SK-MEL-5 (cell line): ENCODE data around the gene TBR1. TPM values are rescaled to one million over a fixed set of nuclear protein-coding genes. Genes with fewer than 3 reads are reported as not detected.

Source experiments
- DNase-seq: peaks from one replicate; pipeline ENCODE4 v3.0.0-alpha.2; 2016; ENCODE audit warnings: low read depth, low spot score
- in situ Hi-C: cut with HindIII; loops from 2 replicates; pipeline ENCODE4 v1.10.0; 2016; ENCODE audit warnings: low sequenced_read_pairs, high pct_unique_total_duplicates, low pct_unique_long_range_greater_than_20kb
- total RNA-seq: library from RNA; depleted of rRNA; stranded (reverse); fragments of >200 nt; shearing (Covaris generic); gene quantifications from 2 replicates; pipeline ENCODE4 v1.2.3, GENCODE V29; 2014

Gene TBR1
- total RNA-seq, 1 experiment from 2014 or later, result not detected

DNA sequence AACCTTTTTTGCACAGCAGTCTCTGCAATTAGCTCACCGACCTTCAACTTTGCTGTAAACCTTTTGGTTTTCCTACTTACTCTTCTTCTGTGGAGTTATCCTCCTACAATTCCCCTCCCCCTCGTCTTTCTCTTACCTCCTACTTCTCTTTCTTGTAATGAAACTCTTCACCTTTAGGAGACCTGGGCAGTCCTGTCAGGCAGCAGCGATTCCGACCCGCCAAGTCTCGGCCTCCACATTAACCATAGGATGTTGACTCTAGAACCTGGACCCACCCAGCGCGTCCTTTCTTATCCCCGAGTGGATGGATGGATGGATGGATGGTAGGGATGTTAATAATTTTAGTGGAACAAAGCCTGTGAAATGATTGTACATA is 8.3 kb downstream of the TBR1 start:
- DNase-seq, result no peak
- in situ Hi-C loops, result no loop called here

DNA sequence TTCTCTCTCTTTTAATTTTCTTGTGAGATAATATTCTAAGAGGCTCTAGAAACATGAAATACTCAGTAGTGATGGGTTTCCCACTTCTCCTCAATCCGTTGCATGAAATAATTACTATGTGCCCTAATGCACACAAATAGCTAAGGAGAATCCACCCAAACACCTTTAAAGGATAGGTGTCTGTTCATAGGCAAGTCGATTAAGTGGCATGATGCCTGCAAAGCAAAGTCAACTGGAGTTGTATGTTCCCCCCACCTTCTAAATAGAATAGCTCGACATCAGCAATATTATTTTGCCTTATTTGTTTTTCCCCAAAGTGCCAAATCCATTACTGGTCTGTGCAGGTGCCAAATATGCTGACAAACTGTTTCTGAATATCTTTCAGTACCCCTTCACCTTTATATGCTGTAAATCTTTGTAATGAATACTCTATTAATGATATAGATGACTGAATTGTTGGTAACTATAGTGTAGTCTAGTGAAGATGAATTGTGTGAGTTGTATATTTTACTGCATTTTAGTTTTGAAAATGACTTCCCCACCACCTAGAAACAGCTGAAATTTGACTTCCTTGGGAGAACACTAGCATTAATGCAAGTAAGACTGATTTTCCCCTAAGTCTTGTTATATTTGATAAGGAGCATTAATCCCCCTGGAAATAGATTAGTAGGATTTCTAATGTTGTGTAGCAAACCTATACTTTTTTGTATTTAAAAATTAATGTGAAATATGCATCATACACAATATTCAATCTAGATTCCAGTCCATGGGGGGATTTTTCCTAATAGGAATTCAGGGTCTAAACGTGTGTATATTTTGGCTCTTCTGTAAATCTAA is 9.0 kb downstream of the TBR1 start:
- in situ Hi-C loops, result no loop called here
- DNase-seq, result no peak

GRCh38 chr2:161425728-161426454 is 9.8 kb downstream of the TBR1 start:
- DNase-seq, result no peak
- in situ Hi-C loops, result no loop called here

GRCh38 chr2:161426455-161426921 is 10.4 kb downstream of the TBR1 start:
- DNase-seq, result no peak
- in situ Hi-C loops, result no loop called here

DNA sequence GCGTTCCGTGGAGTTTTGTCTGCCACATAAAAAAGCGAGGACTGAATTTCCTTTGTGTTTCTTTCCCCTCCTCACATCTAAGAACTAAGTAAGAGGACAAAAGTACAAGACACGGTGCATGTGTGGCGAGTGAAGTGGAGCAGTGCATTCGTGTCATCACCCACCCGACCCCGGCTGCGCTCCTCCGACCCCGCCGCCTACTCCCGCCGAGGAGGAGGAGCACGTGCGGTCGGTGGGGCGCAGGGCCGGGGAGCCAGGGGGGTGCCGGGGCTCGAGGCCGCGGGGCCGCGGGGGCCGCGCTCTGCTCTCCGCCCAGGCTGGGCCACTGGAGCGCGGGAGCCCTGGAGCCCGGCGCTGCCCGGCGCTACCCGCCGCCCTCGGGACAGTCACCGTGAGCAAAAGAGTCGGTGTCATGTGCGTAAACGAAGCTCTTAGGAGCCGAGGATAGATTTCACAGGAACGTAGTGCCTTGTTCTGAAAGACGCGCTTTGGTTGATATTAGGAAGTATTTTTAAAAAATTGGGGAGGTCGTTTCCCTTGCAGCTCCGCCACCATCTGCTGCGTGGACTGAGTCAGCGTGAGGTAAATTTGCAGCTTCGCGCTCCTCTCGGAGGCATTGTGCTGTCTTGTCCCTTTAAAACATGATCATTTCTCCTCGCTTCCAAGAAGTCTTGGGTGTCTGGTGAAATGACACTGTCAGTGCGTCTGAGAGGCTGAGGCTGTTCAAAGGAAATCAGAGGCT is 11.0 kb downstream of the TBR1 start:
- in situ Hi-C loops, result no loop called here
- DNase-seq, result no peak

DNA sequence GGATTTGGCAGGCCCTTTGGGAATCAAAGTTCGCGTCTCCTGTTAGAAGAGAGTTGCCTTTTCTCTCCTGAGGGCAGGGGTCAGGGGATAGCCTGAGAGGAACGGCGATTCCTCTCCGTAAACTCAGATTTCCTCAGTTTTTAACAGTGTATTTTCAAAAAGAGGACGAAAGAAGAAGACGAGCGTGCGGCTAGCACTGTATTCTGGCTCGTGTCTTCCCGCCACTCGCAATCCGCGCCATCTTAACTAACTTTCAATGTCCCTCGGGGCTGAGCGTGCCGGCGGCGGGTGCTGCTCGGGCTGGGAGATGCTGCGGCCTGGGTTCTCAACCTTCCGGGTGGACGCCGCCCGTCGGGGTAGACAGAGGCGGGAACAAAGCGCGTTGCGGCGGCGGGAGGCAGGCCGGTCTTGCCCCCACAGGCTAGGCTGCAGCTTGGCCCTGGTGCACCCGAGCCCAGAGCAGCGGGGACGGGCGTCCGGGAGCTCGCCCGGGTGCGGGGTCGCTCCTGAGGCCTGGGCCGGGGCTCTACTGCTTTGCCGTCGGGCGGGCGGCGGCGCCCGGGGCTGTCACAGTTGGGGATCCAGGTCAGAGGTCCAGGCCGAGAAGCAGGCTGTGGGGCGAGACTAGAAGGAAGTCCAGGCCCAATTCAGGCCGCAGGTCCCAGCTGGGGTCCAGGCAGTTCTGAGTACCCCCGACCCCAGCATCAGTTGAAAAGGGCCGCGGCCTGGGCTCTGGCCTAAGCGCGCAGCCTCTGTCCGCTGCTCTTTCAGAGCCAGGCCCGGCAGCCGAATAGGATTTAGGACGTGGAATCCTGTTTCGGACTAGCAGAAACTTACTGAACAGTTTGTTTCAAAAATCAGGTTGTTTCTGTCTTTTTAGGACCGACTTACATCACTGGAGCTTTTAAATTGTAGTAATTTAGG is 11.8 kb downstream of the TBR1 start:
- DNase-seq, result no peak
- in situ Hi-C loops, result no loop called here

DNA sequence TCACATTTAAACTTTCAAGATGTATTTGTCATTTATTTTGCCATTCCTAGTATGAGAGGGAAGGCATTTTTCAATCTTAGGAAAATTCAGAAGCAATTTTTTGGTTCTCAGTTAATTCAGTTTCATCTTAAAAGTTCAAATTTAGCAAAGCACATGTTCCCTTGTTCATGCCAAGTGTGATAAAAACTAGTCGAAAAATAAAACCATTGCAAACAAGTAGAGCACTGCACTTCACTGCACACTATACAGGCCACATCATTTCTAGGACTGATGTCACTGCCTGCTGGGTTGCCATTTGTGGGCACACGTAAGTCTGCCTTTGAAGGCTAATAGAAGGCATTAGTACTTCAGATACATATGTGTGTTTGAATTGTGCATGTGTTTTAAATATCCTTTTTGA is 14.3 kb downstream of the TBR1 start:
- no peak for DNase-seq
- in situ Hi-C loops, result no loop called here

DNA sequence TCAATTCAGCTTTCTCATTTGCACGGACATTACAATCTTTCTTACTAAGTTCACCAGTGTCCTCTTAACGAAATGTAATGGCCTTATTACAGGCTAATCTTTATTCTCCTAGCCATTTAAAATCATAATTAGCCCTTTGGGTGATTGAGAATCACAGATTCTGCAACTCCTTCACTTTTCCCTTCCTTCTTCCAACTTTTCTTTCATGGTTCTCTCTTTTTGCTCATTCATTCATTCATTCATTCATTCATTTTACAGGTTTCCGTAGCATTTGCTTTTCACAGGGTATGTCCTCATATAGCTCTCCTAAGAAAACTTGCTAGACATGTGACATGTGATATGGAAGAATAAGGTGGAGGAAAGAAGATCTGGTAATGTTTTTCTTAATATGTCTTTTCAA is 16.0 kb downstream of the TBR1 start:
- in situ Hi-C loops, result no loop called here

DNA sequence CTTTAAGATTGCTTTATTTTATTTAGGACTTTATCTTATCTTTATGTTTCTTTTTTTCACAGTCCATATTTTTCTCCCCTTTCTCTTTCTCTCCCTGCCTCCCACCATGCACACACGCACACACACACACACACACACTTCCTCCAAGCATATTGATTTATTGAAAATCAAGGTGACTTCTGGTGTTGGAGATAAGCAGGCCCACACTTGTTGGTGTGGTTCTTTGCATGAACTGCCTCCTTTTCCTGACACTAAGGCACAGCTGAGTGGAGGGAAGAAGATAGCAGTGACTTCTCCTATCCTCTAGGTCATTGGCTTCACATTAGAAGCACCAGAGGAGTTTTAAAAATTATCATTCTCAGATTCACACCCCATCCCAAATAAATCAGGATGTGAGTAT is 18.0 kb downstream of the TBR1 start:
- in situ Hi-C loops, result no loop called here
- no peak for DNase-seq

More for the DNA sequence above, 16.0 kb downstream of the TBR1 start:
- DNase-seq, result no peak

GRCh38 chr2:161436411-161436810 is 20.3 kb downstream of the TBR1 start:
- DNase-seq, result no peak
- in situ Hi-C loops, result no loop called here

GRCh38 chr2:161438598-161438997 is 22.5 kb downstream of the TBR1 start:
- DNase-seq, result no peak
- in situ Hi-C loops, result no loop called here

GRCh38 chr2:161445097-161445496 is 29.0 kb downstream of the TBR1 start:
- in situ Hi-C loops, result no loop called here
- no peak for DNase-seq

- in situ Hi-C loops, result no loop called here
- no peak for DNase-seq
Observed at GRCh38 chr2:161448431-161448830, 32.3 kb downstream of the TBR1 start.

GRCh38 chr2:161471631-161472030 is 55.5 kb downstream of the TBR1 start:
- in situ Hi-C loops, result no loop called here
- peak; percentile 21 for DNase-seq

DNA sequence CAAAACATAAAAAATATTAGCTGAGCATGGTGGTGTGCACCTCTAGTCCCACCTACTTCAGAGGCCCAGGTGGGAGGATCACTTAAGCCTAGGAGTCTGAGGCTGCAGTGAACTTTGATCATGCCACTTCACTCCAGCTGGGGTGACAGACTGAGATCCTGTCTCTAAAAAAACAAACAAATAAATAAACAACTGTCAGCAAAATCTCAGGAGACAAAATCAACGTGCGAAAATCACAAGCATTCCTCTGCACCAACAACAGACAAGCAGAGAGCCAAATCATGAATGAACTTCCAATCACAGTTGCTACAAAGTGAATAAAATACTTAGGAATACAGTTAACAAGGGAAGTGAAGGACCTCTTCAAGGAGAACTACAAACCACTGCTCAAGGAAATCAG is 58.8 kb downstream of the TBR1 start:
- DNase-seq, result no peak
- in situ Hi-C loops, result no loop called here
